ENCODE data around the gene CMTM5.

Gene CMTM5

GRCh38 chr14:23403908-23404307 lies 27.1 kb downstream of the CMTM5 start:
- no peak for DNase-seq
- H3K4me3 ChIP-seq = no peak overlapping the region
- no peaks in the 10 kb centered on the region for H3K4me1 ChIP-seq
- no peaks in the 10 kb centered on the region for H3K9me3 ChIP-seq
- no peak for TF ChIP-seq CTCF (IDR thresholded peaks at IDR 0.05)
- H3K27me3 ChIP-seq = peaks cover 0 to 48% of the 10 kb centered on the region in 2 donors
- no peaks in the 10 kb centered on the region for H3K36me3 ChIP-seq
- intact Hi-C loops (cut with DNase I; ENCODE audit: low total_unique reads) = no loop called here
- no peak overlapping the region for H3K27ac ChIP-seq

- no peak overlapping the region for H3K27ac ChIP-seq
- intact Hi-C loops (cut with DNase I; ENCODE audit: low total_unique reads) = no loop called here
- no peaks in the 10 kb centered on the region for H3K4me1 ChIP-seq
- no peak for DNase-seq
- peaks cover 0 to 52% of the 10 kb centered on the region in 2 donors for H3K27me3 ChIP-seq
- H3K4me3 ChIP-seq = no peak overlapping the region
- H3K36me3 ChIP-seq = no peaks in the 10 kb centered on the region
- no peaks in the 10 kb centered on the region for H3K9me3 ChIP-seq
- no peak for TF ChIP-seq CTCF (IDR thresholded peaks at IDR 0.05)
Observed at GRCh38 chr14:23404331-23404900, 27.6 kb downstream of the CMTM5 start.

GRCh38 chr14:23405096-23405495 lies 28.2 kb downstream of the CMTM5 start:
- Histone ChIP-seq H3K4me1 (no peaks in the 10 kb centered on the region), H3K27ac (no peak overlapping the region), H3K9me3 (no peaks in the 10 kb centered on the region), H3K4me3 (no peak overlapping the region), H3K27me3 (peaks cover 0 to 54% of the 10 kb centered on the region in 2 donors), H3K36me3 (no peaks in the 10 kb centered on the region)
- TF ChIP-seq CTCF (IDR thresholded peaks at IDR 0.05) = no peak
- intact Hi-C loops (cut with DNase I; ENCODE audit: low total_unique reads) = no loop called here
- no peak for DNase-seq

- no peak for TF ChIP-seq CTCF (IDR thresholded peaks at IDR 0.05)
- Histone ChIP-seq H3K9me3 (no peaks in the 10 kb centered on the region), H3K27me3 (peaks cover 0 to 58% of the 10 kb centered on the region in 2 donors), H3K36me3 (no peaks in the 10 kb centered on the region), H3K27ac (no peak overlapping the region), H3K4me1 (no peaks in the 10 kb centered on the region), H3K4me3 (no peak overlapping the region)
- intact Hi-C loops (cut with DNase I; ENCODE audit: low total_unique reads) = no loop called here
- no peak for DNase-seq
Observed at GRCh38 chr14:23405516-23406025, 28.7 kb downstream of the CMTM5 start.

- Histone ChIP-seq H3K4me1 (no peaks in the 10 kb centered on the region), H3K27me3 (peaks cover 0 to 59% of the 10 kb centered on the region in 2 donors), H3K36me3 (no peaks in the 10 kb centered on the region), H3K9me3 (no peaks in the 10 kb centered on the region), H3K27ac (no peak overlapping the region), H3K4me3 (no peak overlapping the region)
- no peak for TF ChIP-seq CTCF (IDR thresholded peaks at IDR 0.05)
- no peak for DNase-seq
- intact Hi-C loops (cut with DNase I; ENCODE audit: low total_unique reads) = no loop called here
Observed at GRCh38 chr14:23406244-23406643, 29.4 kb downstream of the CMTM5 start.
